Stimulated activated naive B cell treated with anti-CD40 and anti-IgM and Interleukin-4, amounts not matched to agents 10 μg/mL and 1 μg/mL and 100 μg/mL, for 72 hours (primary cell): ENCODE data around the gene MEOX2.

Experiments
- ATAC-seq, 2 donors: fragments of 150-1000 bp; cut with Tn5 transposase; replicated peaks; 2 replicates each; pipeline ENCODE4 v1.10.0; 2021; ENCODE audit warnings: moderate library complexity in 1 of 2
- DNase-seq: peaks from one replicate; pipeline ENCODE4 v3.0.0; 2021
- H3K27ac Mint-ChIP-seq: one replicate; pipeline ENCODE4 v1.8.0; 2022; ENCODE audit warnings: mild to moderate bottlenecking, mixed read lengths
- H3K27me3 Mint-ChIP-seq, 2 donors: one replicate each; pipeline ENCODE4 v1.8.0; 2022; ENCODE audit warnings: mixed read lengths in 2 of 2
- H3K36me3 Mint-ChIP-seq, 2 donors: one replicate each; pipeline ENCODE4 v1.8.0; 2022; ENCODE audit warnings: mixed read lengths in 2 of 2, mild to moderate bottlenecking in 1 of 2
- H3K4me1 Mint-ChIP-seq, 2 donors: one replicate each; pipeline ENCODE4 v1.8.0; 2022; ENCODE audit warnings: mixed read lengths in 2 of 2, mild to moderate bottlenecking in 1 of 2
- H3K4me3 Mint-ChIP-seq, 2 donors: one replicate each; pipeline ENCODE4 v1.8.0; 2022; ENCODE audit warnings: mild to moderate bottlenecking in 2 of 2, mixed read lengths in 2 of 2, moderate library complexity in 1 of 2
- H3K9me3 Mint-ChIP-seq, 2 donors: one replicate each; pipeline ENCODE4 v1.8.0; 2022; ENCODE audit warnings: mixed read lengths in 2 of 2, mild to moderate bottlenecking in 1 of 2

MEOX2 gene

GRCh38 chr7:15667991-15668390 is 18.5 kb downstream of the MEOX2 start:
- Mint-ChIP-seq H3K27ac (no peak overlapping the region), H3K4me1 (no peaks in the 10 kb centered on the region), H3K36me3 (no peaks in the 10 kb centered on the region), H3K9me3 (peaks cover 0 to 1% of the 10 kb centered on the region in 2 donors), H3K4me3 (no peak overlapping the region), H3K27me3 (no peaks in the 10 kb centered on the region)
- ATAC-seq (no peak), DNase-seq (no peak)

GRCh38 chr7:15662451-15662850 is 24.0 kb downstream of the MEOX2 start:
- Mint-ChIP-seq H3K36me3 (no peaks in the 10 kb centered on the region), H3K4me1 (no peaks in the 10 kb centered on the region), H3K27ac (no peak overlapping the region), H3K4me3 (no peak overlapping the region), H3K9me3 (peaks cover 0 to 1% of the 10 kb centered on the region in 2 donors), H3K27me3 (no peaks in the 10 kb centered on the region)
- ATAC-seq = no peak
- DNase-seq = no peak

GRCh38 chr7:15658247-15658646 is 28.2 kb downstream of the MEOX2 start:
- H3K9me3 Mint-ChIP-seq = peaks cover 1 to 7% of the 10 kb centered on the region in 2 donors

GRCh38 chr7:15652776-15653290 is 33.6 kb downstream of the MEOX2 start:
- Mint-ChIP-seq H3K9me3 (peaks cover 3 to 7% of the 10 kb centered on the region in 2 donors), H3K27me3 (no peaks in the 10 kb centered on the region), H3K4me3 (no peak overlapping the region), H3K27ac (no peak overlapping the region), H3K36me3 (no peaks in the 10 kb centered on the region), H3K4me1 (no peaks in the 10 kb centered on the region)
- ATAC-seq = no peak
- DNase-seq = no peak

More at GRCh38 chr7:15658247-15658646, 28.2 kb downstream of the MEOX2 start:
- no peaks in the 10 kb centered on the region for H3K36me3 Mint-ChIP-seq
- no peak overlapping the region for H3K27ac Mint-ChIP-seq
- no peaks in the 10 kb centered on the region for H3K27me3 Mint-ChIP-seq
- no peaks in the 10 kb centered on the region for H3K4me1 Mint-ChIP-seq
- DNase-seq (no peak), ATAC-seq (no peak)
- H3K4me3 Mint-ChIP-seq = no peak overlapping the region

GRCh38 chr7:15651693-15652092 is 34.8 kb downstream of the MEOX2 start:
- H3K27me3 Mint-ChIP-seq = no peaks in the 10 kb centered on the region
- no peaks in the 10 kb centered on the region for H3K4me1 Mint-ChIP-seq
- peaks cover 2 to 7% of the 10 kb centered on the region in 2 donors for H3K9me3 Mint-ChIP-seq
- H3K36me3 Mint-ChIP-seq = no peaks in the 10 kb centered on the region
- ATAC-seq (no peak), DNase-seq (no peak)
- H3K4me3 Mint-ChIP-seq = no peak overlapping the region
- H3K27ac Mint-ChIP-seq = no peak overlapping the region

- no peak overlapping the region for H3K4me3 Mint-ChIP-seq
- no peaks in the 10 kb centered on the region for H3K27me3 Mint-ChIP-seq
- ATAC-seq = no peak
- peaks cover under 1 to 2% of the 10 kb centered on the region in 2 donors for H3K9me3 Mint-ChIP-seq
- no peak overlapping the region for H3K27ac Mint-ChIP-seq
- H3K36me3 Mint-ChIP-seq = no peaks in the 10 kb centered on the region
- DNase-seq = no peak
- H3K4me1 Mint-ChIP-seq = no peaks in the 10 kb centered on the region
These were observed 35.7 kb downstream of the MEOX2 start for GRCh38 chr7:15650787-15651186.

- Mint-ChIP-seq H3K4me3 (no peak overlapping the region), H3K36me3 (no peaks in the 10 kb centered on the region), H3K27me3 (no peaks in the 10 kb centered on the region)
These were observed 38.0 kb downstream of the MEOX2 start for GRCh38 chr7:15648461-15648961.

GRCh38 chr7:15647309-15647708 is 39.2 kb downstream of the MEOX2 start:
- H3K9me3 Mint-ChIP-seq = peaks cover 0 to 6% of the 10 kb centered on the region in 2 donors
- H3K27me3 Mint-ChIP-seq = no peaks in the 10 kb centered on the region
- H3K4me1 Mint-ChIP-seq = no peaks in the 10 kb centered on the region
- no peak overlapping the region for H3K27ac Mint-ChIP-seq
- no peak overlapping the region for H3K4me3 Mint-ChIP-seq
- ATAC-seq (no peak), DNase-seq (no peak)
- no peaks in the 10 kb centered on the region for H3K36me3 Mint-ChIP-seq

More at GRCh38 chr7:15648461-15648961, 38.0 kb downstream of the MEOX2 start:
- ATAC-seq = no peak
- no peaks in the 10 kb centered on the region for H3K4me1 Mint-ChIP-seq
- DNase-seq = no peak
- H3K27ac Mint-ChIP-seq = no peak overlapping the region
- H3K9me3 Mint-ChIP-seq = peaks cover 0 to 4% of the 10 kb centered on the region in 2 donors

- DNase-seq (no peak), ATAC-seq (no peak)
- no peaks in the 10 kb centered on the region for H3K4me1 Mint-ChIP-seq
- H3K27ac Mint-ChIP-seq = no peak overlapping the region
- H3K27me3 Mint-ChIP-seq = no peaks in the 10 kb centered on the region
- H3K36me3 Mint-ChIP-seq = no peaks in the 10 kb centered on the region
- peaks cover 0 to 9% of the 10 kb centered on the region in 2 donors for H3K9me3 Mint-ChIP-seq
- no peak overlapping the region for H3K4me3 Mint-ChIP-seq
These were observed 43.3 kb downstream of the MEOX2 start for GRCh38 chr7:15643000-15643705.

- no peak for DNase-seq
- H3K4me1 Mint-ChIP-seq = no peaks in the 10 kb centered on the region
- H3K9me3 Mint-ChIP-seq = peaks cover 0 to 4% of the 10 kb centered on the region in 2 donors
- no peak overlapping the region for H3K4me3 Mint-ChIP-seq
- no peaks in the 10 kb centered on the region for H3K27me3 Mint-ChIP-seq
- H3K27ac Mint-ChIP-seq = no peak overlapping the region
- no peak for ATAC-seq
- no peaks in the 10 kb centered on the region for H3K36me3 Mint-ChIP-seq
These were observed 57.6 kb downstream of the MEOX2 start for GRCh38 chr7:15628876-15629275.

GRCh38 chr7:15626041-15626440 is 60.4 kb downstream of the MEOX2 start:
- ATAC-seq = no peak
- no peaks in the 10 kb centered on the region for H3K4me1 Mint-ChIP-seq
- peaks cover 0 to 4% of the 10 kb centered on the region in 2 donors for H3K9me3 Mint-ChIP-seq
- no peak overlapping the region for H3K27ac Mint-ChIP-seq
- no peaks in the 10 kb centered on the region for H3K27me3 Mint-ChIP-seq
- H3K36me3 Mint-ChIP-seq = no peaks in the 10 kb centered on the region
- DNase-seq = no peak
- H3K4me3 Mint-ChIP-seq = no peak overlapping the region

- no peaks in the 10 kb centered on the region for H3K36me3 Mint-ChIP-seq
- no peaks in the 10 kb centered on the region for H3K27me3 Mint-ChIP-seq
- H3K4me1 Mint-ChIP-seq = no peaks in the 10 kb centered on the region
- no peak for ATAC-seq
- peaks cover 0 to 4% of the 10 kb centered on the region in 2 donors for H3K9me3 Mint-ChIP-seq
- no peak for DNase-seq
- H3K4me3 Mint-ChIP-seq = no peak overlapping the region
- no peak overlapping the region for H3K27ac Mint-ChIP-seq
These were observed 61.0 kb downstream of the MEOX2 start for GRCh38 chr7:15625466-15625865.

- no peaks in the 10 kb centered on the region for H3K9me3 Mint-ChIP-seq
- no peak for ATAC-seq
- no peak overlapping the region for H3K4me3 Mint-ChIP-seq
- no peaks in the 10 kb centered on the region for H3K4me1 Mint-ChIP-seq
- H3K27ac Mint-ChIP-seq = no peak overlapping the region
- DNase-seq = no peak
- H3K27me3 Mint-ChIP-seq = no peaks in the 10 kb centered on the region
- no peaks in the 10 kb centered on the region for H3K36me3 Mint-ChIP-seq
These were observed 65.0 kb downstream of the MEOX2 start for GRCh38 chr7:15621468-15621867.

GRCh38 chr7:15620491-15621185 is 65.8 kb downstream of the MEOX2 start:
- DNase-seq = no peak
- Mint-ChIP-seq H3K27ac (no peak overlapping the region), H3K36me3 (no peaks in the 10 kb centered on the region), H3K4me1 (no peaks in the 10 kb centered on the region), H3K9me3 (no peaks in the 10 kb centered on the region), H3K27me3 (no peaks in the 10 kb centered on the region), H3K4me3 (no peak overlapping the region)
- ATAC-seq = no peak

- no peak overlapping the region for H3K27ac Mint-ChIP-seq
- H3K4me1 Mint-ChIP-seq = no peaks in the 10 kb centered on the region
- no peaks in the 10 kb centered on the region for H3K36me3 Mint-ChIP-seq
- no peak overlapping the region for H3K4me3 Mint-ChIP-seq
- H3K9me3 Mint-ChIP-seq = no peaks in the 10 kb centered on the region
- H3K27me3 Mint-ChIP-seq = no peaks in the 10 kb centered on the region
- no peak for DNase-seq
- no peak for ATAC-seq
These were observed 68.2 kb downstream of the MEOX2 start for GRCh38 chr7:15618275-15618674.
